ENCODE results near the gene PCBP1. TPM values are rescaled to one million over a fixed set of nuclear protein-coding genes. Genes with fewer than 3 reads are reported as not detected.

The PCBP1 gene
- 308 TPM for total RNA-seq
- long read RNA-seq, transcript PCBP1-201 (1 exons, 1,750 nt), result major isoform, 594 of 594 reads
- long read RNA-seq, partial matches to known transcripts, result 0 of 594 reads
- long read RNA-seq, other reads (novel, unspliced or antisense), result 0 of 594 reads

- Histone ChIP-seq H3K9me3 (no peaks in the 10 kb centered on the region), H3K4me1 (peaks cover 52% of the 10 kb centered on the region), H3K4me3 (peak within 1 kb of the TSS; percentile 99), H3K27me3 (ENCODE audit: low read depth) (no peaks in the 10 kb centered on the region), H3K27ac (peak within 1 kb of the TSS; percentile 100), H3K36me3 (peaks cover 25% of the 10 kb centered on the region)
- TF ChIP-seq, protein P1, sequence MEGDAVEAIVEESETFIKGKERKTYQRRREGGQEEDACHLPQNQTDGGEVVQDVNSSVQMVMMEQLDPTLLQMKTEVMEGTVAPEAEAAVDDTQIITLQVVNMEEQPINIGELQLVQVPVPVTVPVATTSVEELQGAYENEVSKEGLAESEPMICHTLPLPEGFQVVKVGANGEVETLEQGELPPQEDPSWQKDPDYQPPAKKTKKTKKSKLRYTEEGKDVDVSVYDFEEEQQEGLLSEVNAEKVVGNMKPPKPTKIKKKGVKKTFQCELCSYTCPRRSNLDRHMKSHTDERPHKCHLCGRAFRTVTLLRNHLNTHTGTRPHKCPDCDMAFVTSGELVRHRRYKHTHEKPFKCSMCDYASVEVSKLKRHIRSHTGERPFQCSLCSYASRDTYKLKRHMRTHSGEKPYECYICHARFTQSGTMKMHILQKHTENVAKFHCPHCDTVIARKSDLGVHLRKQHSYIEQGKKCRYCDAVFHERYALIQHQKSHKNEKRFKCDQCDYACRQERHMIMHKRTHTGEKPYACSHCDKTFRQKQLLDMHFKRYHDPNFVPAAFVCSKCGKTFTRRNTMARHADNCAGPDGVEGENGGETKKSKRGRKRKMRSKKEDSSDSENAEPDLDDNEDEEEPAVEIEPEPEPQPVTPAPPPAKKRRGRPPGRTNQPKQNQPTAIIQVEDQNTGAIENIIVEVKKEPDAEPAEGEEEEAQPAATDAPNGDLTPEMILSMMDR (IDR thresholded peaks at IDR 0.05), result no peak
- intact Hi-C loops (cut with DNase I), result loop anchor here (5.0 kb wide), 1 partner anchor 55 kb away; no protein-coding TSS in a partner anchor
- peak; percentile 96 for DNase-seq
- ATAC-seq, result peak; percentile 92 to 96
These were observed at the start of gene PCBP1 for GRCh38 chr2:70086838-70087701. Gene PCBP1 (plus strand): TSS chr2:70087477. CDS start chr2:70087744, 267 bp downstream.

DNA sequence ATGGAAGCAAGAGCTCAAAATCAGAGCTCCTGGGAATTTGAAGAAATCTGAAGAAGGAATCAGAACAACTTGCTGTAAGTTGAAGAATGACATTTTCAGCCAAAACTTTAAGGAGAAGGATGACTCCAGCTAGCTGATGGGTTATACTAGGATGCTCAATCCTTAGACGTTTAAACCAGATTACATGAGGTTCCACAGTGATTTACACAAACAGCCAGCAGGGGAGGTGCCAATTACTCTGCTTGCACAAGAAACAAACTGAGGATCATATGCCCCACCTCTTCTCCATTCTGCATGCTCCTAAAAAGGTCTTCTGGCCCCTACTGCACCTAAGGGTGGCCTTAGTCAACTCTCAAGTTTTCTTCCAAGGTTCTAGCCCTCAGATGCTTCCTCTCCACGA is 47.9 kb upstream of the PCBP1 start:
- no peak for ATAC-seq
- no peaks in the 10 kb centered on the region for H3K36me3 ChIP-seq

GRCh38 chr2:70041663-70042062 is 45.6 kb upstream of the PCBP1 start:
- Histone ChIP-seq H3K27ac (no peak overlapping the region), H3K36me3 (peaks cover 13% of the 10 kb centered on the region), H3K4me3 (no peak overlapping the region), H3K4me1 (peaks cover 28% of the 10 kb centered on the region), H3K9me3 (no peaks in the 10 kb centered on the region), H3K27me3 (ENCODE audit: low read depth) (no peaks in the 10 kb centered on the region)
- ATAC-seq (no peak), DNase-seq (no peak)
- TF ChIP-seq, protein P1 (IDR thresholded peaks at IDR 0.05), result no peak
- intact Hi-C loops (cut with DNase I), result no loop called here

More for the DNA sequence above, 47.9 kb upstream of the PCBP1 start:
- intact Hi-C loops (cut with DNase I), result no loop called here
- TF ChIP-seq, protein P1 (IDR thresholded peaks at IDR 0.05), result no peak
- no peak overlapping the region for H3K27ac ChIP-seq
- no peak overlapping the region for H3K4me3 ChIP-seq
- no peaks in the 10 kb centered on the region for H3K27me3 ChIP-seq (ENCODE audit: low read depth)
- no peaks in the 10 kb centered on the region for H3K9me3 ChIP-seq
- H3K4me1 ChIP-seq, result peaks cover 36% of the 10 kb centered on the region
- no peak for DNase-seq

DNA sequence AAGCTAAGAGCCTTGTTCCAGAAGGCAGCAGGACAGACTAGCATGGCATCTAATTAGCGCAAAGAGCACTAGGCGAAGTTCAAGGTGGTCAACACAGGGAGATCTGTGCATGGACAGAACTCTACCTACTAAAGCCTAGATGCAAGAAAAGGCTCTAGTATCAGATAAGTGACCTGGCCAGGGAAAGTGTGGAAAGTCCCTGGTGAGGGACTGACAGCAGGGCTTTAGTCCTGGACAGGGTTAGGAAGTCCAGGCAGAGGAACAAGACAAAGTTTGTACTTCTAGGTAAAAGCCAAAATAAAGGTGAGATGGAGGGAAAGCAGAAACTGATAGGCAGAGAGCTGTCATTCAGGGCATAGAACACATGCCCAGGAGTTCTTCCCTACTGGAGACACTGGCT is 45.0 kb upstream of the PCBP1 start:
- no peak for ATAC-seq

DNA sequence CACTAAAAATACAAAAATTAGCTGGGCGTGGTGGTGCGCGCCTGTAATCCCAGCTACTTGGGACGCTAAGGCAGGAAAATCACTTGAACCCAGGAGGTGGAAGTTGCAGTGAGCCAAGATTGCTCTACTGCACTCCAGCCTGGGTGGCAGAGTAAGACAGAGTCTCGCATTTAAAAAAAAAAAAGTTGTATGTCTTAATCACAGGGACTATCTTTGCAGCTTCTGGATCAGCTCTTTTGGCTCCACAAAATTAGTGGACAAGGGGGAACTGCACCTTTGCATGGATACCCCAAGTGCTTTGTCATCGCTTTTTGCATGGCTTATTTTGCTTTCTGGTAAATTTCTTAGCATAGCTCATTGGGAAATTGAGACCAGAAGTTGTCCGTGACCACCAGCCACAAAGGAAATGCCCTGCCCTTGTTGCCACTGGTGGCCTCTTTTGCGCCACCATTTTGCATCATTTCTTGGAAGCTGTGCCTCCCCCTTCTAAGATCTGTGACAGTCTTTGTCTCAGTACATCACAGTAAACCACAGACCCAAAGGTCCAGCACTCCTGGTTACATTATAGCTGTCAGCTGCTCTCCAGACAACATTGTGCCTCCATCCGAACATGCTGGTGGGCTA is 43.9 kb upstream of the PCBP1 start:
- H3K27ac ChIP-seq, result peak overlapping the region; percentile 57
- H3K4me1 ChIP-seq, result peaks cover 28% of the 10 kb centered on the region
- peak; percentile 76 to 87 for ATAC-seq

More for the DNA sequence above, 45.0 kb upstream of the PCBP1 start:
- Histone ChIP-seq H3K4me3 (no peak overlapping the region), H3K4me1 (peaks cover 28% of the 10 kb centered on the region), H3K36me3 (peaks cover 19% of the 10 kb centered on the region), H3K27me3 (ENCODE audit: low read depth) (no peaks in the 10 kb centered on the region), H3K27ac (peak overlapping the region; percentile 57), H3K9me3 (no peaks in the 10 kb centered on the region)
- TF ChIP-seq, protein P1 (IDR thresholded peaks at IDR 0.05), result no peak
- intact Hi-C loops (cut with DNase I), result no loop called here
- no peak for DNase-seq

More for the DNA sequence above, 43.9 kb upstream of the PCBP1 start:
- DNase-seq, result peak; percentile 72
- Histone ChIP-seq H3K4me3 (no peak overlapping the region), H3K27me3 (ENCODE audit: low read depth) (no peaks in the 10 kb centered on the region), H3K36me3 (peaks cover 26% of the 10 kb centered on the region), H3K9me3 (no peaks in the 10 kb centered on the region)
- TF ChIP-seq, protein P1 (IDR thresholded peaks at IDR 0.05), result no peak
- intact Hi-C loops (cut with DNase I), result no loop called here
